ENCODE data around the gene KLF13.

Gene KLF13

DNA sequence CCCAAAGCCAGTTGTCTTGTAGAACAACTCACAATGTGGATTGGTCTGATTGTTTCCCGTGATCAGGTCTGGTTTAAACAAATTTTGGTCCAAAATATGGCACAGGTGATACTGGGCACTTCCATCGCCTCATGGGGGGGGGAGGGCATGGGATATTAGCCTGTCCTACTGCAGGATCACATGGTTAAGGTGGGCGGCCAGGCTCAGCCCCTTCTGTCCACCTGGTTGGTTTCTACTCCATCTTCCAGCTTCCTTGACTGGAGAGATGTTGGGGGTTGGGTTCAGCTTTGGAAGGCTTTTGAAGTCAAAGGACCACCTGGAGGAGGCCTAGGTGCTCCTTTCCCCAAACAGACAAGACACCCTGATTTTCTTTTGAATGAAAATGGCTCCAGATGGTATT is 7.2 kb downstream of the KLF13 start:
- no peak for DNase-seq

DNA sequence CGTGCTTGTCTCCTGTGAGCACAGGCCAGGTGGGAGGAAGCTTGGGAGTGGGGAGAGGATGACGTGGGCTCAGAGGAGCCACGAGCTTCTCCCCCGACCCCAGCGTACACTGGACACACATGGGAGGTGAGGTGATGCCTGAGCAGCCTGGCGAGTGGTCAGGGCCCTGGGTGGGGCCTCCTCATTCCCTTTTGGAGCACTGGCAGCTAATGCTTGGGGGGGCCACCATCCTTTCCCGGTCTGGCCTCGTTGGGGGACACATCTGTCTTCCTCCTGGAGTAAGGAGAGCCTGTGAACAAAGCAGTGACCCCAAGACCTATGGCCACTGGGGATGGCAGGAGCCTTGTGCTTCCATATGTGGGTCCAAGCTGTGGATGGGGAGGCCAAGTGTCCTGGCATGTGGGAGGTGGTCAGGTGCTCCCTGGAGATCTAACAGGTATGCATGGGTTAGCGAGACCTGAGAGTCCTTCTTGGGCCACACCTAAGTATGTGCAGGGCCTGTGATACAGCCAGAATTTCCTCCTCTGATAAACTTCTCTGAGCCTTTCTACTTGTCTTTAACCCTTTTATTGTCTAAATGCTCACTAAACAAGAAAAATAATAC is 9.5 kb downstream of the KLF13 start:
- DNase-seq: no peak

- no peak for DNase-seq
These were observed 10.1 kb downstream of the KLF13 start for GRCh38 chr15:31336593-31337295.

DNA sequence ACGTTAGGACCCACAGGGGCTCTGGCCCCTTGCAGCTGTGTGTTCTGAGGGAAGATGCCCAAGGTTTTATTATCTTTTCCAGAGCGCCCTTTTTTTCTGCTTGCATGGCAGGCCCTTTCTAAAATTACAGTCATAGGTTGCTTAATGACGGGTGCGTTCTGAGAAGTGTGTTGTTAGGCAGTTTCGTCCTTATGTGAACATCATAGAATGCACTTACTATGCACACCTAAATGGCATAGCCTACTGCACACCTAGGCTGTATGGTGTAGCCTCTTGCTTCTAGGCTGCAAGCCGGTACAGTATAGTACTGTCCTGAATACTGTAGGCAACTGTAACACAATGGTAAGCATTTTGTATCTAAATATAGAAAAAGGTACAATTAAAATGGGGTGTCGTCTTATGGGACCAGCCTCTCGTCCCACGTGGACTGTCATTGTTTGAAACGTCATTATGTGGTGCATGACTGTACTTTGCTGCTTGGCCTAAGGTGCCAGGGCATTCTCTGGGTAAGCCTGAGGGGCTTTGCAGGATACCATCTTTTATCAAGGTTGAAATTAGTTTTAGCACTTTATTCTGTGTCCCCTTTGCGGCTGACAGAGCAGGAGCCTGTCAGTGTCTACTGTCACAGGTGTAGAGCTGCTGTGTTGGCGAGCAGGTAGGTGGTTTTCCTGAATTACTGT is 10.9 kb downstream of the KLF13 start:
- DNase-seq: no peak

- no peak for DNase-seq
These were observed 11.8 kb downstream of the KLF13 start for GRCh38 chr15:31338318-31338878.

DNA sequence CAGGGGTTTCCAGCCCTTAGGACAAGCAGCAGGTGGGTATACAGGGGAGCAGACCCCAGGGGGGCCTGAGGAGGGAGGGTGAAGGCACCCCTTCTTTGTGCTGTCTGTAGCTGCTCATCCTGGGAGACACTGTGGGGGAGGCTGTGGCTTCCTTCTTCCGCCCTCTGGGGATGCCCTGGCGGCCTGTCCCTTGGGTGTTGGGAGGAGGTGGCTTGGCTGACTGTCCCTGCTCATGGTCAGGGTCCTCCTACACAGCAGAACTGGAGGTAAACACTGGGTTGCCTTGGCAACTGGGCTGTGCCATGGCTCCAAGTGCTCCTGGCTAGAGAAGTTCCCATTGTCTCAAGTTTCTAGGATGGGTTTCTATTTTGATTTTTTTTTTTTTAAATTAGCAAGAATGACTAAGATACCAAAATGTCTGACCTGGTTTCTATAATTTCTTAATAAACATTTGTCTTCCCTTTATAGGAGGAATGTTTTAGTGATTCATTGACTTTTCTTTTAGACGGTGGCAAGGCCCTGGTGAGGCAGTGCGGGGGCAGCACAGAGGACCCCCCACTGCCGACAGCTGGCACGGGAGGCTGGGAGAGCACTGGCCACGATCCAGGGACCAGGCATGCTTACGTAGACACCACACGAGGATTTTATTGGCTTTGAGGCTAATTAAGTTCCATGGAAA is 12.4 kb downstream of the KLF13 start:
- DNase-seq: no peak

- DNase-seq: no peak
These were observed 12.9 kb downstream of the KLF13 start for GRCh38 chr15:31339558-31339895.

GRCh38 chr15:31340047-31340446 is 13.4 kb downstream of the KLF13 start:
- DNase-seq: no peak

DNA sequence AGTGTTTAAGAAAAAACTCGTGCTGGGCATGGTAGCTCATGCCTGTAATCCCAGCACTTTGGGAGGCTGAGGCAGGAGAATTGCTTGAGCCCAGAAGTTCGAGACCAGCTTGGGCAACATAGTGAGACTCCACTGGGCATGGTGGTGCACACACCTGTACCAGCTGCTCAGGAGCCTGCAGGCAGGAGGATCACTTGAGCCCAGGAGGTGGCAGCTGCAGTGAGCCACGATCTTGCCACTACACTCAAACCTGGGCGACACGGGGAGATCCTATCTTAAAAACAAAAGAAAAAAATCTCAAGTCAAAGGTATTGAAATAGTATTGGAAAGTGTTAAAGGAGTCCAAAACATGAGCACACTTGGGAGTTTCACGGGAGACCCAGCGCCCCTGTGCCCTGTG is 14.0 kb downstream of the KLF13 start:
- DNase-seq: no peak

- no peak for DNase-seq
These were observed 14.4 kb downstream of the KLF13 start for GRCh38 chr15:31341071-31341470.

DNA sequence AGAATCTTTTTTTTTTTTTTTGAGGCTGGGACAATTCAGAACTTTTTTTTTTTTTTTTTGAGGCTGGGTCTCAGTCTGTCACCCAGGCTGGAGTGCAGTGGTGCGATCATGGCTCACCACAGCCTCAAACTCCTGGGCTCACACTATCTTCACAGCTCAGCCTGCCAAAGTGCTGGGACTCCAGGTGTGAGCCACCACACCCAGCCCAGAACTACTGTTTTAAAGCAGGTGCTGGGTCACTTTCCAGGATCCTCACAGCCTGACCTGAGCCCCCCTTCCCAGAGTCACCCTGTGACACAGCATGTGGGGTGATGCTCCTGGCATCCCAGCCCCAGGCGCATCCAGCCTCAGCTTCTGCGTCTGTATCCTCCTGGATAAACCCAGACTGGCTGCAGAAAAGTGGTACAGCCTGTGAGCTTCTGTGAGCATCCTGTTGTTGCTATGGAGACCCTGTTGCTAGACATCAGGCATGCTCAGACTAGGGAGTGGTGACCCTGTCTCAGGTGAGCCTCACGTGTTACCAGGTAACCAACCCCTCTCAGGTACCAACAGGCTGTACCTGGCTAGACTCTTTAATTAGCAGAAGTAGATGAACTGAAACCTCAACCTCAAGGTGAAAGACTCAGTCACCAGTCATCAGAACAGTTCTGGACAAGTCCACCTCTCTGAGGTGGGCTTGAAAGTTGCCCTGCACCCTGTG is 15.0 kb downstream of the KLF13 start:
- DNase-seq: no peak

GRCh38 chr15:31342381-31342780 is 15.7 kb downstream of the KLF13 start:
- DNase-seq: no peak

- no peak for DNase-seq
These were observed 16.4 kb downstream of the KLF13 start for GRCh38 chr15:31342781-31343626.

DNA sequence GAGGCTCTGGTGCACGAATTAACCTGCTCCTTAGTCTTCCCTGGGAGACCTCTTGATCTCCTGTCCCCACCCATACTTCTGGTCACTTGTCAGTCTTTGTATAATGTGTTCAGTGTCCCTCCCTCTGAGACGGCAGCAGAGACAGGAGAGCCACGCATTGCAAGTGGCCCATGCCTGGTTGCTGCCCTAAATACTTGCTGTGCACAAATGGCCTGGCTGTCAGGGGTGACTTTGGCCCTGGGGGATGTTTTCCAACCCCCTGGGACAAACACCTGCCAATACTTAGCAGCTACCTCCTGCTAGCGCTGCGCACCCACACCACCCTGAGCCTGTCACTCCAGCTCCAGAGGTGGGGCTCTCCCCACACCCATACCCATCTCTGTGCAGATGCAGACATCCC is 17.2 kb downstream of the KLF13 start:
- no peak for DNase-seq

DNA sequence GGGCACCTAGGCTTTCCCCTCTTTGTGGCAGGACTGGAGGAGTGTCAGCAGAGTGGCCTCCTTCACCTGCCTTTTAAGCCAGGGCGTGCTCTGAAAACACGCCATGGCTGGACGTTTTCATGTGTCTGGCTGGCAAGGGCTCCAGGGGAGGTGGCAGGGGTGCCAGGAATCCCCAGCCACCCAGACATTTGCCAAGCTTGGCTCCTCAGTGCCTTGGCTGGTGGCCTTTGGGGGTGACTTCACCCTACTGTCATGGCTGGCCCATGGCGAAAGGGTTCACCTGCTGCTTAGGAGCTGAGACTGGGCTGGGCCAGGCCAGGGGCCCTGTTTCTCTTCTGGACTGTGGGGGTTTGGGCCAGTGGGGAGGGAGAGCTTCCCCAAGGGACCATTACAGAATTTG is 17.6 kb downstream of the KLF13 start:
- DNase-seq: no peak

DNA sequence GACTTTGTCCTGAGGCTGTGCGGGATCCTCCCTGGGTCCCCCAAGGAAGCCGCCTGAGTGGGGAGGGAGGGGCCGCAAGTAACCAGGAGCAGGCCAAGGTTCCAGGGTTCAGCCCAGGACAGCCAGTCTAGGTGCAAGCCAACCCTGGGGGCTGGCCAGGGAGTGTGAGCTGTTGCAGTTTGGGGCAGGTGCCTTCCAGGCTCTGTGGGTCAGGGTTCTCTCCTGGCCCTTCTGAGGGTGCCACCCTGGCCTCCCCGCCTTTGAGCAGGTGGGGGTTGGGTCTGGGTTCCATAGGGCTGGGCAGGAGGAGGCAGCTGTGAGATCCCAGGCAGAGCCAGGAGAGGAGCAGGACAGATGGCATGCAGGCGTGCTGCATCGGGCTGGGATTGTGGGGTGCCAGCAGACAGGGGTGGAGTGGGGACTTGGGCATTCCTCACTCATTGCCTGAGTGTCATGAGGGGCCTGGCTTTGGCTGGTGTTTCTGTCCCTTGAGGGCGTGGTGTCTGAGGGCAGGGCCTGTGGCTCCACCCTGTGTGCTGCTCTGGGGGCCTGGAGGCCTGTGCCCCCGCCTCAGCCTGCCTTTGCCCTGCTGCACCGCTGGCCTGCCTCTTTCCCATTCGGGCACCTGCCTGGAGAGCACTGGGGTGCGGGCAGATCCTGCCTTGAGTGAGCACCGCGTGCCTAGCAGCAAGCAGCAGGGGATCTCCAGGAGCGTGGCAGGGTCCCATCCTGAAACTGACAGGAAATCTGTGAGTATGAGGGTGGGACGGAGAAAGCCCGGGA is 18.4 kb downstream of the KLF13 start:
- no peak for DNase-seq

DNA sequence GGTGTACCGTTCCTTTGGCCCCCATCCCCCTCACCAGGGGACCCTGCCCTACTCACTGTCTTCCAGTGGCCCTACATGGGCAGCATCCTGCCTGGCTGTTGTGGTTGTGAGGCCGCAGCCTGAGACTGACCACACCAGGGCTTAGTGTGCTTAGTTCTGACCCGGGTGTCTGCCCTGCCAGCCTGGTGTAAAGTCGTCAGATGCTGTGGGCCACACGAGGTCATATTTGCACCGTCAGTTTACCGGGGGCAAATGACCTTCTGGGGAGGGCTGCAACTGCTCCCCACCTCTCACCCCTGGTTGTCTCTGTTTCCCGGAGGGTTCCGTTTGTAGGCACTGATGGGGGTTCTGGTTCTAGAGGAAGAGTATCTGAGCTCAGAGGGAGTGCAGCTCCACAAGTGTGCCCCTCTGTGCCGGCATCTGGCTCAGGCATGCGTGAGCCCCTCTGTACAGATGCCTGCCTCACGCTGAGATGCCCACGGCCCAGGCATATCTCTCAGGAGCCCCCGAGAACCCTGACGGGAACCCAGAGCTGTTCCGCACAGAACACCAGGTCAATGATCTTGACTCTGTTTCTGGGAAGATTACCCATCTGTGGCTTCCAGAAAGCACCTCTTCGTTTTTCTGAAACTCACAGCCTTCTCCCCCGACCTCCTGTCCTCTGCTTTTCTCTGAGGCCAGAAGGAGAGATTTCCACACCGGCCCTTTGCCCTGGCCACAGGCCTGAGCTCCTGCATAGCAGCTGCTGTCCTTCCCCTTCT is 19.2 kb downstream of the KLF13 start:
- no peak for DNase-seq

- no peak for DNase-seq
These were observed 19.9 kb downstream of the KLF13 start for GRCh38 chr15:31346367-31347066.

- DNase-seq: no peak
These were observed 20.7 kb downstream of the KLF13 start for GRCh38 chr15:31347067-31347975.

Data from NCI-H510A (cell line).